B cell (primary cell): ENCODE results near the gene MORN1.

Experiments
- EZH2 ChIP-seq: IDR thresholded peaks from 2 replicates; pipeline ENCODE4 v1.6.1; 2012; ENCODE audit warnings: borderline replicate concordance, low read depth, mild to moderate bottlenecking, moderate library complexity, low read length; ENCODE audit not compliant: insufficient read depth, poor library complexity, severe bottlenecking
- TF ChIP-seq, protein P1 (sequence below): fragments of 200-600 bp; IDR thresholded peaks from one replicate; pipeline ENCODE4 v1.8.0; 2022; ENCODE audit warnings: antibody characterized with exemption, mild to moderate bottlenecking

- TF ChIP-seq, protein P1, sequence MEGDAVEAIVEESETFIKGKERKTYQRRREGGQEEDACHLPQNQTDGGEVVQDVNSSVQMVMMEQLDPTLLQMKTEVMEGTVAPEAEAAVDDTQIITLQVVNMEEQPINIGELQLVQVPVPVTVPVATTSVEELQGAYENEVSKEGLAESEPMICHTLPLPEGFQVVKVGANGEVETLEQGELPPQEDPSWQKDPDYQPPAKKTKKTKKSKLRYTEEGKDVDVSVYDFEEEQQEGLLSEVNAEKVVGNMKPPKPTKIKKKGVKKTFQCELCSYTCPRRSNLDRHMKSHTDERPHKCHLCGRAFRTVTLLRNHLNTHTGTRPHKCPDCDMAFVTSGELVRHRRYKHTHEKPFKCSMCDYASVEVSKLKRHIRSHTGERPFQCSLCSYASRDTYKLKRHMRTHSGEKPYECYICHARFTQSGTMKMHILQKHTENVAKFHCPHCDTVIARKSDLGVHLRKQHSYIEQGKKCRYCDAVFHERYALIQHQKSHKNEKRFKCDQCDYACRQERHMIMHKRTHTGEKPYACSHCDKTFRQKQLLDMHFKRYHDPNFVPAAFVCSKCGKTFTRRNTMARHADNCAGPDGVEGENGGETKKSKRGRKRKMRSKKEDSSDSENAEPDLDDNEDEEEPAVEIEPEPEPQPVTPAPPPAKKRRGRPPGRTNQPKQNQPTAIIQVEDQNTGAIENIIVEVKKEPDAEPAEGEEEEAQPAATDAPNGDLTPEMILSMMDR: no peak
- no peak for TF ChIP-seq EZH2
These were observed 94.7 kb downstream of the MORN1 start for GRCh38 chr1:2296614-2297013.
